HepG2 (cell line): ENCODE data around the gene COBL. TPM values are rescaled to one million over a fixed set of nuclear protein-coding genes. Genes with fewer than 3 reads are reported as not detected.

ENCODE experiments used
- DPF2 ChIP-seq: sonication (generic); formaldehyde crosslinking; IDR thresholded peaks from 2 replicates; pipeline ENCODE4 v1.4.0; 2020; ENCODE audit warnings: mild to moderate bottlenecking, low read depth, missing genetic modification reagents, borderline replicate concordance
- HES4 ChIP-seq: sonication (generic); formaldehyde crosslinking; IDR thresholded peaks from 2 replicates; pipeline ENCODE4 v1.9.0; 2021; ENCODE audit warnings: mild to moderate bottlenecking, missing genetic modification reagents, borderline replicate concordance
- WIZ ChIP-seq: sonication (generic); formaldehyde crosslinking; IDR thresholded peaks from 2 replicates; pipeline ENCODE4 v1.5.1; 2020; ENCODE audit warnings: mild to moderate bottlenecking, missing genetic modification reagents
- ZNF557 ChIP-seq: sonication (generic); formaldehyde crosslinking; IDR thresholded peaks from 2 replicates; pipeline ENCODE4 v1.4.0; 2020; ENCODE audit warnings: missing genetic modification reagents
- ZNF776 ChIP-seq: sonication (generic); formaldehyde crosslinking; IDR thresholded peaks from 2 replicates; pipeline ENCODE4 v1.4.0; 2020; ENCODE audit warnings: mild to moderate bottlenecking, missing genetic modification reagents
- polyA plus RNA-seq, 8 experiments: library from polyadenylated mRNA; depleted of rRNA in 3 of 8; stranded (reverse) in 7 of 8; unstranded in 1 of 8; fragments of >200 nt; fragmentation: Illumina TruSeq in 4 of 8; extraction: Trizol in 4 of 8; gene quantifications; 2 replicates each; pipeline versions ENCODE4 v1.2.1 to v1.2.3, GENCODE V29; 2011 to 2016; ENCODE audit warnings: low read depth in 4 of 8, missing spikeins in 1 of 8, mixed read lengths in 1 of 8; ENCODE audit not compliant: insufficient read depth in 1 of 8
- total RNA-seq, 5 experiments: library from RNA; depleted of rRNA; stranded (reverse); fragments of >200 nt; fragmentation: Illumina TruSeq; extraction: Trizol; gene quantifications; 2 replicates each; pipeline ENCODE4 v1.2.3, GENCODE V29; 2016; ENCODE audit warnings: low read depth in 1 of 5
- TF ChIP-seq, protein P1 (sequence below), 2 experiments: fragments of 450-650 bp in 1 of 2; sonication (generic) in 1 of 2; formaldehyde crosslinking in 1 of 2; IDR thresholded peaks; 2 replicates each; pipeline versions ENCODE4 v1.6.1 to v1.8.0; 2016 to 2022; ENCODE audit warnings: antibody characterized with exemption in 1 of 2, mild to moderate bottlenecking in 1 of 2, missing genetic modification reagents in 1 of 2
- TF ChIP-seq, protein P2 (sequence below): fragments of 450-650 bp; IDR thresholded peaks from 2 replicates; pipeline ENCODE4 v1.6.1; 2016
- TF ChIP-seq, protein P3 (sequence below): sonication (generic); formaldehyde crosslinking; IDR thresholded peaks from 2 replicates; pipeline ENCODE4 v1.5.0; 2020; ENCODE audit warnings: missing genetic modification reagents, mild to moderate bottlenecking, borderline replicate concordance
- TF ChIP-seq, protein P4 (sequence below): sonication (generic); formaldehyde crosslinking; IDR thresholded peaks from 2 replicates; pipeline ENCODE4 v1.9.0; 2021; ENCODE audit warnings: mild to moderate bottlenecking, missing genetic modification reagents

COBL gene
- total and polyA plus RNA-seq, 2 of the 13 experiments (the other 11 are each of a cell fraction or from before 2014, with no cell fraction given), result 3.8 to 4.9 TPM

DNA sequence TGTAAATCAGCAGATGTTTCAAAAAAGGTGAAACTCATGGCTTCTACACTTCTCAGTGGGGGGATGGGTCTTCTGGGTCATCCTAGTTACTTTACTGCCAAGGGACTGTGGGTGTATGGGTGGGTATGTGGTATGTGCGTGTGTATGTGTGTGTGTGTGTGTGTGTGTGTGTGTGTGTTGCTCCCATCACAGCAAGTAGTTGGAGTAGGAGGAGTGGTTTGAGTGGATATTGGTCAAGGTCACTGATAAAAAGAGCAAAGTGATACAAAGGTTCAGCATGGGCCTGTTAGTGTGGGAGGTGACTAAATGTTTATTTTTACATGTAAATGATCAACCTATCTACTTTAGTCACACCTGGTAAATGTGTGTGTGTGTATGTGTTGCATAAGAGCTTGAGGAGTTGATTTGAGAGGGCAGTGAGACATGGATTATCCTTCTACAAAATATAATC is 11.8 kb upstream of the COBL start (continued):
- TF ChIP-seq, protein P1, sequence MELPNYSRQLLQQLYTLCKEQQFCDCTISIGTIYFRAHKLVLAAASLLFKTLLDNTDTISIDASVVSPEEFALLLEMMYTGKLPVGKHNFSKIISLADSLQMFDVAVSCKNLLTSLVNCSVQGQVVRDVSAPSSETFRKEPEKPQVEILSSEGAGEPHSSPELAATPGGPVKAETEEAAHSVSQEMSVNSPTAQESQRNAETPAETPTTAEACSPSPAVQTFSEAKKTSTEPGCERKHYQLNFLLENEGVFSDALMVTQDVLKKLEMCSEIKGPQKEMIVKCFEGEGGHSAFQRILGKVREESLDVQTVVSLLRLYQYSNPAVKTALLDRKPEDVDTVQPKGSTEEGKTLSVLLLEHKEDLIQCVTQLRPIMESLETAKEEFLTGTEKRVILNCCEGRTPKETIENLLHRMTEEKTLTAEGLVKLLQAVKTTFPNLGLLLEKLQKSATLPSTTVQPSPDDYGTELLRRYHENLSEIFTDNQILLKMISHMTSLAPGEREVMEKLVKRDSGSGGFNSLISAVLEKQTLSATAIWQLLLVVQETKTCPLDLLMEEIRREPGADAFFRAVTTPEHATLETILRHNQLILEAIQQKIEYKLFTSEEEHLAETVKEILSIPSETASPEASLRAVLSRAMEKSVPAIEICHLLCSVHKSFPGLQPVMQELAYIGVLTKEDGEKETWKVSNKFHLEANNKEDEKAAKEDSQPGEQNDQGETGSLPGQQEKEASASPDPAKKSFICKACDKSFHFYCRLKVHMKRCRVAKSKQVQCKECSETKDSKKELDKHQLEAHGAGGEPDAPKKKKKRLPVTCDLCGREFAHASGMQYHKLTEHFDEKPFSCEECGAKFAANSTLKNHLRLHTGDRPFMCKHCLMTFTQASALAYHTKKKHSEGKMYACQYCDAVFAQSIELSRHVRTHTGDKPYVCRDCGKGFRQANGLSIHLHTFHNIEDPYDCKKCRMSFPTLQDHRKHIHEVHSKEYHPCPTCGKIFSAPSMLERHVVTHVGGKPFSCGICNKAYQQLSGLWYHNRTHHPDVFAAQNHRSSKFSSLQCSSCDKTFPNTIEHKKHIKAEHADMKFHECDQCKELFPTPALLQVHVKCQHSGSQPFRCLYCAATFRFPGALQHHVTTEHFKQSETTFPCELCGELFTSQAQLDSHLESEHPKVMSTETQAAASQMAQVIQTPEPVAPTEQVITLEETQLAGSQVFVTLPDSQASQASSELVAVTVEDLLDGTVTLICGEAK (IDR thresholded peaks at IDR 0.05), result no peak
- TF ChIP-seq, protein P1 (CRISPR knock-in tag; IDR thresholded peaks at IDR 0.05), result no peak; the same call in 1 of the 2 replicates
- TF ChIP-seq, protein P2, sequence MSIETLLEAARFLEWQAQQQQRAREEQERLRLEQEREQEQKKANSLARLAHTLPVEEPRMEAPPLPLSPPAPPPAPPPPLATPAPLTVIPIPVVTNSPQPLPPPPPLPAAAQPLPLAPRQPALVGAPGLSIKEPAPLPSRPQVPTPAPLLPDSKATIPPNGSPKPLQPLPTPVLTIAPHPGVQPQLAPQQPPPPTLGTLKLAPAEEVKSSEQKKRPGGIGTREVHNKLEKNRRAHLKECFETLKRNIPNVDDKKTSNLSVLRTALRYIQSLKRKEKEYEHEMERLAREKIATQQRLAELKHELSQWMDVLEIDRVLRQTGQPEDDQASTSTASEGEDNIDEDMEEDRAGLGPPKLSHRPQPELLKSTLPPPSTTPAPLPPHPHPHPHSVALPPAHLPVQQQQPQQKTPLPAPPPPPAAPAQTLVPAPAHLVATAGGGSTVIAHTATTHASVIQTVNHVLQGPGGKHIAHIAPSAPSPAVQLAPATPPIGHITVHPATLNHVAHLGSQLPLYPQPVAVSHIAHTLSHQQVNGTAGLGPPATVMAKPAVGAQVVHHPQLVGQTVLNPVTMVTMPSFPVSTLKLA, result peak; percentile 48; the same call in 1 of the 2 replicates
- no peak; the same call in 1 of the 2 replicates for TF ChIP-seq WIZ (CRISPR knock-in tag)
- no peak for TF ChIP-seq ZNF776 (CRISPR knock-in tag)
- TF ChIP-seq, protein P3, sequence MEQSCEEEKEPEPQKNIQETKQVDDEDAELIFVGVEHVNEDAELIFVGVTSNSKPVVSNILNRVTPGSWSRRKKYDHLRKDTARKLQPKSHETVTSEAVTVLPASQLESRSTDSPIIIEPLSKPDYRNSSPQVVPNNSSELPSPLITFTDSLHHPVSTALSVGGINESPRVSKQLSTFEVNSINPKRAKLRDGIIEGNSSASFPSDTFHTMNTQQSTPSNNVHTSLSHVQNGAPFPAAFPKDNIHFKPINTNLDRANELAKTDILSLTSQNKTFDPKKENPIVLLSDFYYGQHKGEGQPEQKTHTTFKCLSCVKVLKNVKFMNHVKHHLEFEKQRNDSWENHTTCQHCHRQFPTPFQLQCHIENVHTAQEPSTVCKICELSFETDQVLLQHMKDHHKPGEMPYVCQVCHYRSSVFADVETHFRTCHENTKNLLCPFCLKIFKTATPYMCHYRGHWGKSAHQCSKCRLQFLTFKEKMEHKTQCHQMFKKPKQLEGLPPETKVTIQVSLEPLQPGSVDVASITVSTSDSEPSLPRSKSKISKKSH (CRISPR knock-in tag), result no peak
- TF ChIP-seq DPF2 (CRISPR knock-in tag), result peak; percentile 40; the same call in 1 of the 2 replicates
- TF ChIP-seq, protein P4, sequence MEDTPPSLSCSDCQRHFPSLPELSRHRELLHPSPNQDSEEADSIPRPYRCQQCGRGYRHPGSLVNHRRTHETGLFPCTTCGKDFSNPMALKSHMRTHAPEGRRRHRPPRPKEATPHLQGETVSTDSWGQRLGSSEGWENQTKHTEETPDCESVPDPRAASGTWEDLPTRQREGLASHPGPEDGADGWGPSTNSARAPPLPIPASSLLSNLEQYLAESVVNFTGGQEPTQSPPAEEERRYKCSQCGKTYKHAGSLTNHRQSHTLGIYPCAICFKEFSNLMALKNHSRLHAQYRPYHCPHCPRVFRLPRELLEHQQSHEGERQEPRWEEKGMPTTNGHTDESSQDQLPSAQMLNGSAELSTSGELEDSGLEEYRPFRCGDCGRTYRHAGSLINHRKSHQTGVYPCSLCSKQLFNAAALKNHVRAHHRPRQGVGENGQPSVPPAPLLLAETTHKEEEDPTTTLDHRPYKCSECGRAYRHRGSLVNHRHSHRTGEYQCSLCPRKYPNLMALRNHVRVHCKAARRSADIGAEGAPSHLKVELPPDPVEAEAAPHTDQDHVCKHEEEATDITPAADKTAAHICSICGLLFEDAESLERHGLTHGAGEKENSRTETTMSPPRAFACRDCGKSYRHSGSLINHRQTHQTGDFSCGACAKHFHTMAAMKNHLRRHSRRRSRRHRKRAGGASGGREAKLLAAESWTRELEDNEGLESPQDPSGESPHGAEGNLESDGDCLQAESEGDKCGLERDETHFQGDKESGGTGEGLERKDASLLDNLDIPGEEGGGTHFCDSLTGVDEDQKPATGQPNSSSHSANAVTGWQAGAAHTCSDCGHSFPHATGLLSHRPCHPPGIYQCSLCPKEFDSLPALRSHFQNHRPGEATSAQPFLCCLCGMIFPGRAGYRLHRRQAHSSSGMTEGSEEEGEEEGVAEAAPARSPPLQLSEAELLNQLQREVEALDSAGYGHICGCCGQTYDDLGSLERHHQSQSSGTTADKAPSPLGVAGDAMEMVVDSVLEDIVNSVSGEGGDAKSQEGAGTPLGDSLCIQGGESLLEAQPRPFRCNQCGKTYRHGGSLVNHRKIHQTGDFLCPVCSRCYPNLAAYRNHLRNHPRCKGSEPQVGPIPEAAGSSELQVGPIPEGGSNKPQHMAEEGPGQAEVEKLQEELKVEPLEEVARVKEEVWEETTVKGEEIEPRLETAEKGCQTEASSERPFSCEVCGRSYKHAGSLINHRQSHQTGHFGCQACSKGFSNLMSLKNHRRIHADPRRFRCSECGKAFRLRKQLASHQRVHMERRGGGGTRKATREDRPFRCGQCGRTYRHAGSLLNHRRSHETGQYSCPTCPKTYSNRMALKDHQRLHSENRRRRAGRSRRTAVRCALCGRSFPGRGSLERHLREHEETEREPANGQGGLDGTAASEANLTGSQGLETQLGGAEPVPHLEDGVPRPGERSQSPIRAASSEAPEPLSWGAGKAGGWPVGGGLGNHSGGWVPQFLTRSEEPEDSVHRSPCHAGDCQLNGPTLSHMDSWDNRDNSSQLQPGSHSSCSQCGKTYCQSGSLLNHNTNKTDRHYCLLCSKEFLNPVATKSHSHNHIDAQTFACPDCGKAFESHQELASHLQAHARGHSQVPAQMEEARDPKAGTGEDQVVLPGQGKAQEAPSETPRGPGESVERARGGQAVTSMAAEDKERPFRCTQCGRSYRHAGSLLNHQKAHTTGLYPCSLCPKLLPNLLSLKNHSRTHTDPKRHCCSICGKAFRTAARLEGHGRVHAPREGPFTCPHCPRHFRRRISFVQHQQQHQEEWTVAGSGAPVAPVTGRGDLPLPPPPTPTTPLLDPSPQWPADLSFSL (CRISPR knock-in tag), result peak; percentile 92
- no peak for TF ChIP-seq HES4 (CRISPR knock-in tag)
- TF ChIP-seq ZNF557, result no peak
